ENCODE data around the gene TRIB2.
"Not testable (repeated sequence)": the region's sequence is repeated elsewhere in the genome, so short reads cannot be mapped to it uniquely, and the experiment has no call there.

The TRIB2 gene

GRCh38 chr2:12716282-12717190 is at the start of gene TRIB2:
TSS of gene TRIB2 (plus strand) at chr2:12716936. CDS start at chr2:12718308, 1,372 bp downstream.
- peak; percentile 83 for DNase-seq (ENCODE audit: low read depth)

DNA sequence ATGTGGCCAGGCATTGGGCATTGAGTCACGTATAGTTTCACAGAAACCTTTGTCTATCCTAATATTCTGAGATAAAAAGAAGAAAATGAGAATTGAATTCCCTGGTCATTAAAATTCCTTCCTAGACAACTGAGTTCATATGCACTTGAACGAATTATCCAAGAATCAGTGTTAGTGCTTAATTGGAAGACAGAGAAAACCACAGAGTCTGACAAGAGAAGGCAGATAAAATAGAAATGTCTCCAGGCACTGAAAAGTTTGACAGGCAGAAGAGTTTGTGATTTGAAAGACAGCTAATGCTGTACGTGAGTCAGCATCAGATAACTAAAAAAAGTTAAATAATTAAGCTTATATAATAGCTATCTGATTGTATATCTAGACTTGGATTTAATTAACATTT is 47.7 kb upstream of the TRIB2 start:
- no peak for DNase-seq (ENCODE audit: low read depth)

DNA sequence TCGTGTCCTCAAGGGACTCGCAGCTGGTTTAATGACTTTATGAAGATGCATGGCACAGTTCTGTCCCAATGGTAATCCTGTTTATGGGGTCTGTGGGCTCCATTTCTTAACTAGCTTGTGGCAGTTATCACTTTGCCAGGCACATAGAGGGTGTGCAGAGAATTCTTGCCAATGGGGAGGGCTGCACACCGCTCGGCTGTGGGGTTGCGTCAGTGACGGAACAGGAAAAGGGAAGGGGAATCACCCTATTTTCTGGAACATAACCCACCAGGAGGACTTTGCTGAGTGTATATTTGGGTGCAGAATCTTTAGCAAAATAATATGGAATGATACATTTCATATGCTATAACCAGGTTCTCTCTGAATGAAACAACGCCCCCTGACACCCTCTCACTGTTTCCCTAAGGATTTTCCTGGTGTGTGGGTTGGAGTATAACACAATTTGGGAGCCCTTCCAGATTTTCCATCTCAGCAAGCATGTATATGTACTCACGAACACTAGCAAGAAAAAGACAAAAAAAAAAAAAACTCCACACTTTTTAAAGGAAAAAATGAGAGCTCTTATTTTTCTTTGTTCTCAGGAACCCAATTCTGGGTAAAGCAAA is 43.9 kb upstream of the TRIB2 start:
- no peak for DNase-seq (ENCODE audit: low read depth)

DNA sequence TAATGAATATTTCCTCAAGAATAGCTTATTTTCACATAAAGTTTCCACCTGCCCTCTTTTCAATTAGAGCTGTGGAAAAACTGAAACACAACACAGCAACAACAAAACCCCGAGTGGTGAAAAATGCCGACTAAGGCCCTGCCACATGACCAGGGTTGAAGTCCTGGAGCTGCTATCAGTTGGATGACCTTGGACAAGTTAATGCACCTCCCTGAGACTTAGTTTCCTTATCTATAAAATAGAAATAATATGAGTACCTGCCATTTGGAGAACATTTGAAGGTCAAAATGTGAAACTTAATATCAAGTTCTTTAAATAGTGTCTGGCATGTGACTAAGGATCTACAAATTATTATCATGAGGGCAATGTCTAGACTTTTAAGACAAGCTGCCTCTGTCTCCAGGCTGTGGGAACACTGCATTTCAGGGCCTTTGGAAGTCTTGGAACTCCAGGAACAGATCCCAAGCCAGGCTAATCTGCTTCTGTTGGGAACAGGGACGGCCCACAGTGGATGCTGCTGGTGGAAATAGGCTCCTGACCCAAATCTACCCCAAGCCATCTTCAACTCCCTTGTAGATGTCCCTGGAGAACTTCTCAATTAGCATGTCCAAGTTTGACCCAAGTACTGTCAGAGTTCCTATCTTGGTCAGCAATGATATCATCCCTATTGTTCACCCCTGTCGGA is 42.0 kb upstream of the TRIB2 start:
- no peak for DNase-seq (ENCODE audit: low read depth)

- no peak for DNase-seq (ENCODE audit: low read depth)
These were observed 41.4 kb upstream of the TRIB2 start for GRCh38 chr2:12675352-12675795.

GRCh38 chr2:12675801-12676200 is 40.9 kb upstream of the TRIB2 start:
- no peak for DNase-seq (ENCODE audit: low read depth)

- no peak for DNase-seq (ENCODE audit: low read depth)
These were observed 40.0 kb upstream of the TRIB2 start for GRCh38 chr2:12676771-12677170.

- DNase-seq (ENCODE audit: low read depth) = no peak
These were observed 38.5 kb upstream of the TRIB2 start for GRCh38 chr2:12678186-12678585.

DNA sequence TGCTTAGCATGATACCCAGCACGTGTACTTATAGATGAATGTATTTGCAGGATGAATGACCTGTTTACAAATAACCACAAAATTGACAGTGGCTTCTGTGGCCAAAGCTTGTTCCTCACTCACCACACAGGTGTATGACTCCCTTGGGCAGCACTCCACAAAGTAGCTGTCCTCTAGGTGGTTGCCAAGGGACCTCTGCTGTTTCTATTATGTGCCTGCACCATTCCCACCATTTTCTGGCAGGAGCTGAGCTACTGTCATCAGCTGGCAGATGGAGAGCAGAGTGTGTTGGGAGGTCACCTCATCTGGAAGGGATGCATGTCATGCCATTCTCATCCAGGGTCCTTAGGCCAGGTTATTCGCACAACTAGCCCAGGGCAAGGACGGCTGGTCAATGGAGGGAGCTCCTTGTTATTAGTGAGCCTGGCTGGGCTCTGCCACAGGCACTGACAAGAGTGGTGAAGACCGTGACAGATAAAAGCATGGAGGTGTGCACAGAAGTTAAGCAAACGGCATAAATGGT is 37.1 kb upstream of the TRIB2 start:
- DNase-seq (ENCODE audit: low read depth) = no peak

DNA sequence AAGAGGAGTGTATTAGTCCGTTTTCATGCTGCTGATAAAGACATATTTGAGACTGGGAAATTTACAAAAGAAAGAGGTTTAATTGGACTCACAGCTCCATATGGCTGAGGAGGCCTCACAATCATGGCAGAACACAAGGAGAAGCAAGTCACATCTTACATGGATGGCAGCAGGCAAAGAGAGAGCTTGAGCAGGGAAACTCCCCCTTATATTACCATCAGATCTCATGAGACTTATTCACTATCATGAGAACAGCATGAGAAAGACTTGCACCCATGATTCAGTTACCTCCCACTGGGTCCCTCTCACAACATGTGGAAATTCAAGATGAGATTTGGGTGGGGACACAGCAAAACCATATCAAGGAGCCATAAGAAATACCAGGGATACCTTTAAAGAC is 36.6 kb upstream of the TRIB2 start:
- DNase-seq (ENCODE audit: low read depth) = not testable (repeated sequence)

DNA sequence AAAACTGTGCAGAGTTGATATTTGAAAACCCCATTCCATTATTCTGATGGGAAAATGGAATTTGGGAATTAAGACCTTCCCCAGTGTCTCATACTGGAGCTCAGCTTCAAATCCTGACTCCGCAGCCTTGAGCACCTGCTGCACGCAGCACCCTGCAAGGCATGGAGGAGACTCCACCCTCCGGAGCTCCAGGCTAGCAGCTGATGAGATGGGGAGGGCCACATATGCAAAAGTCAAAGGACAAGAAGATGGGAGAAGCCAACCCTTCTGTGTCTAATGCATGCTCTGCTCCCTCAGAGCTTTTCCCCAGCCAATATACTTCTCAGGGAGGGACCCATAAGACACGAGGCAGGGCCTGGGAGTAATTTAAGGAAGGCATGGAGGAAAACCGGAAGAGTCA is 34.7 kb upstream of the TRIB2 start:
- DNase-seq (ENCODE audit: low read depth) = no peak

GRCh38 chr2:12683457-12684100 is 33.2 kb upstream of the TRIB2 start:
- no peak for DNase-seq (ENCODE audit: low read depth)

- no peak for DNase-seq (ENCODE audit: low read depth)
These were observed 32.2 kb upstream of the TRIB2 start for GRCh38 chr2:12684471-12684936.

DNA sequence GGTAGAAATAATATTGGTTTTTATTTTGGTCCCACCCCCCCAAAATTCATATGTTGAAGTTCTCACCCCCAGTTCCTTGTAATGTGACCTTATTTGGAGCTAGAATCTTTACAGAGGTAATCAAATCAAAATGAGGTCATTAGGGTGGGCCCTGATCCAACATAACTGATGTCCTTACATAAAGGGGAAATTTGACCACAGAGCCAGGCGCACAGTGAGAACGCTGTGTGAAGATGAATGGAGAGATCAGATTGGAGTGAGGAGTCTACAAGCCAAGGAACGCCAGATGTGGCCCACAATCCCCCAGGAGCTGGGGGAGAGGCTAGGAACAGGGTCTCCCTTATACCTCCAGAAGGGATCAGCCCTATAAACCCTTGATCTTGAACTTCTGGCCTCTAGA is 31.6 kb upstream of the TRIB2 start:
- DNase-seq (ENCODE audit: low read depth) = no peak

- no peak for DNase-seq (ENCODE audit: low read depth)
These were observed 30.8 kb upstream of the TRIB2 start for GRCh38 chr2:12685956-12686355.

- no peak for DNase-seq (ENCODE audit: low read depth)
These were observed 29.9 kb upstream of the TRIB2 start for GRCh38 chr2:12686708-12687283.

DNA sequence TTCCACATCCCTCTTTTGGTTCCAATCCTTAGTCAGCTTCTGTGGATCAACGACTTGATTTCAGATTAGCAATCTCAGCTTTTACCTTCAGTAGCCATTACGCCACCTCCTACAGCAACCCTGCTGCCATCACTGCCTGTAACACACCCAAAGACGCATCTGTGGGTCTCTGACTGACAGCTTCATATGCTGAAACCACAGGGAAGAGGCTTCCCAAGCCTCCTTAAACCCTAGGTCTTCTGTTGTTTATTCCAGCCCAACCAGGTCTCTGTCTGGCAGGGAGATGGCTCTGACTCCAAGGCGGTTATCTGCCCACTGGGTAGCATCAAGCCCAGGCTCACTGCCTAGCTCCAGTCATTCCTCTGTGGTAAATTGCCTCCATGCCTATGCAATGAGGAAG is 28.6 kb upstream of the TRIB2 start:
- no peak for DNase-seq (ENCODE audit: low read depth)

GRCh38 chr2:12688893-12689292 is 27.8 kb upstream of the TRIB2 start:
- DNase-seq (ENCODE audit: low read depth) = no peak

DNA sequence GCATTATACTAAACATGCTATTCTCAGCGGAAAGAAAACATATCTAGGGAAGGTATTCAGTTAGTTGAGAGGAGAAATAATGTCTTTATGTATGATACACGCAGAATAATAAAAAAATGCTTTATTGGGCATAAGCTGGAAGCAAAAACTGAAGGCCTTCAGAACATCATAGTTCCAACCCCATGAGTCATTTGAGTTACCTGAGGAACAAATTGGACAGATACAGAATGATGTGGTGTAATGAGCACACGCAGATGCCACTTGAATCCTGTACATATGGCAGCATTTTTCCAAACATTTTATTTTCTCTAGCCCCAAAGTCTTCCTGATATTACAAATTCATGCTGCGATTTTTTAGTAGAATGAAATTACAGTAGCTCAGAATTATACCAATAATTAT is 23.2 kb upstream of the TRIB2 start:
- DNase-seq (ENCODE audit: low read depth) = no peak

DNA sequence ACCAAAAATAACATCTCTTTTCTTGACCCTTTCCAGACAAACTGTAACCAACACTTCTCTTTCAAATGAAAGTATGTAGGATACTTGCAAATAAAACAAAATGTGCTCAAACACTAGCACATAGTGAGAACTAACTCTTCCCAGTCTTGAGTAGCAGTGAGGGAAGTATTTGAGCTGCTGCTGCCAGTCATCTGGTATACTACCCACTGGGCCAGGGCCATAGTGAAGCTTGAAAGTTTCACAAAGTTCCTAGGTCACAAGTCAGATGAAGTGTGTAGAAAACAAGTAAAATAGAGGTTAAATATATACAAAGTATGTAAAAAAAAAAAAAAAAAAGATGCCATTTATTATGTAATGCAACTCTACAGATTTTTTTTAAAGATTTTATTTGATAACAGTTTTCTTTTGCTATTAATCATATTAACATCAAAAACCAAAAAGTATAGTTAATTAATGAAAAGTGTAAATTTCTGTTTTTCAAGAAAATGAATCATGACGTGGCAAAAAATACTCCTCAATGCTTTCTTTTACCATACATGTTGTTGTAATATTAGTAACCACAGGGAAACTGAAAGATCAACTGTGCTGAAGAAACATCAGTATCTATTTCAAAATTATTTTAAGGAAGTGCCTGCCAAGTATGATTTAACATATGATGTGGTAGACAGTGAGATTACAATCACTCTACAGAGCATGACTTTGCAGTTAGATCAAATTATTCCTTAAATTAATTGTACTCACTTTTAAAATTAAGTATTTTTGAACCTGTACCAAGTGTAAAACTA is 21.6 kb upstream of the TRIB2 start:
- DNase-seq (ENCODE audit: low read depth) = no peak

- no peak for DNase-seq (ENCODE audit: low read depth)
These were observed 19.1 kb upstream of the TRIB2 start for GRCh38 chr2:12697617-12698016.
